Testis (tissue), 3 donors: Measurements from ENCODE around the gene GPC1. TPM values are rescaled to one million over a fixed set of nuclear protein-coding genes. Genes with fewer than 3 reads are reported as not detected.

Experiments used
- DNase-seq: peaks from one replicate; pipeline ENCODE4 v3.0.0-alpha.2; 2019
- H3K27ac ChIP-seq, 2 donors: fragments of 200-600 bp; sonication (generic); one replicate each; pipeline ENCODE4 v1.5.1; 2019
- H3K27me3 ChIP-seq: fragments of 200-600 bp; sonication (generic); one replicate; pipeline ENCODE4 v1.5.1; 2019
- H3K36me3 ChIP-seq: fragments of 200-600 bp; sonication (generic); one replicate; pipeline ENCODE4 v1.5.1; 2017; ENCODE audit warnings: low read depth; ENCODE audit errors: missing control alignments
- H3K4me1 ChIP-seq: fragments of 200-600 bp; sonication (generic); one replicate; pipeline ENCODE4 v1.5.1; 2019
- H3K4me3 ChIP-seq, 2 donors: fragments of 200-600 bp; sonication (generic); one replicate each; pipeline ENCODE4 v1.5.1; 2017 to 2019
- H3K9me3 ChIP-seq: fragments of 200-600 bp; sonication (generic); one replicate; pipeline ENCODE4 v1.5.1; 2017
- CTCF ChIP-seq, 3 experiments: fragments of 450-650 bp in 2 of 3; fragments of 200-600 bp in 1 of 3; sonication (generic) in 1 of 3; IDR thresholded peaks; one replicate each; pipeline ENCODE4 v1.5.1; 2016 to 2019; ENCODE audit warnings: antibody characterized with exemption in 3 of 3, mild to moderate bottlenecking in 2 of 3, moderate library complexity in 1 of 3
- POLR2A ChIP-seq: fragments of 450-650 bp; IDR thresholded peaks from one replicate; pipeline ENCODE4 v1.6.1; 2017; ENCODE audit warnings: antibody characterized with exemption, mild to moderate bottlenecking, moderate library complexity
- WGBS, 2 donors: methylation state at CpG; one replicate each; pipeline ENCODE4 v1.1.5; 2018; 5-methylcytosine and 5-hydroxymethylcytosine counted together
- intact Hi-C: fragments of 100-400 bp; cut with DNase I; formaldehyde crosslinking; loops from one replicate; pipeline ENCODE4 v1.15.1; 2023; ENCODE audit warnings: low total_unique reads
- polyA plus RNA-seq: library from polyadenylated mRNA; stranded (reverse); fragments of 350-450 nt; fragmentation: Illumina TruSeq; extraction: RNeasy Lipid Tissue Mini Kit (QIAGEN cat#74804); gene quantifications from one replicate; pipeline ENCODE4 v1.2.3, GENCODE V29; 2014; ENCODE audit warnings: low read depth, low replicate concordance; ENCODE audit not compliant: insufficient read depth
- total RNA-seq, 2 donors: library from RNA; depleted of rRNA; stranded (reverse); fragments of >200 nt; gene quantifications; one replicate each; pipeline ENCODE4 v1.2.3, GENCODE V29; 2016

The GPC1 gene
- total and polyA plus RNA-seq, 3 donors from 2014 or later = 74.2 to 479 (median 244) TPM

GRCh38 chr2:240388471-240389301 lies 46.8 kb upstream of the GPC1 start:
- no peaks in the 10 kb centered on the region for H3K27me3 ChIP-seq
- intact Hi-C loops = no loop called here
- no peak overlapping the region for H3K4me3 ChIP-seq
- no peaks in the 10 kb centered on the region for H3K36me3 ChIP-seq
- DNase-seq = no peak
- H3K9me3 ChIP-seq = no peaks in the 10 kb centered on the region
- TF ChIP-seq POLR2A (no peak), CTCF (IDR thresholded peaks at IDR 0.05) (no peak)
- H3K4me1 ChIP-seq = no peaks in the 10 kb centered on the region
- 94 to 97% methylated on average over 16 to 20 of the region's 21 CpGs for WGBS, 2 donors
- H3K27ac ChIP-seq = no peak overlapping the region

- Histone ChIP-seq H3K27ac (no peak overlapping the region), H3K4me1 (no peaks in the 10 kb centered on the region), H3K36me3 (no peaks in the 10 kb centered on the region), H3K9me3 (no peaks in the 10 kb centered on the region), H3K4me3 (no peak overlapping the region), H3K27me3 (no peaks in the 10 kb centered on the region)
- intact Hi-C loops = no loop called here
- no peak for DNase-seq
- 78 to 89% methylated on average over 4 to 6 of the region's 6 CpGs for WGBS, 2 donors
- TF ChIP-seq CTCF (IDR thresholded peaks at IDR 0.05) (no peak), POLR2A (no peak)
Measured at GRCh38 chr2:240389302-240389805, 46.1 kb upstream of the GPC1 start.

- intact Hi-C loops = loop anchor here (5.0 kb wide), 1 partner anchor 428 kb away; no protein-coding TSS in a partner anchor
- H3K4me3 ChIP-seq = no peak overlapping the region
- H3K4me1 ChIP-seq = no peaks in the 10 kb centered on the region
- 87 to 88% methylated on average over 4 to 28 of the region's 28 CpGs for WGBS, 2 donors
- no peak for DNase-seq
- no peak for TF ChIP-seq CTCF (IDR thresholded peaks at IDR 0.05)
- no peak for TF ChIP-seq POLR2A
- no peak overlapping the region for H3K27ac ChIP-seq
- no peaks in the 10 kb centered on the region for H3K27me3 ChIP-seq
- no peaks in the 10 kb centered on the region for H3K36me3 ChIP-seq
- no peaks in the 10 kb centered on the region for H3K9me3 ChIP-seq
Measured at GRCh38 chr2:240390091-240391073, 45.1 kb upstream of the GPC1 start.

- Histone ChIP-seq H3K9me3 (no peaks in the 10 kb centered on the region), H3K4me1 (no peaks in the 10 kb centered on the region), H3K4me3 (no peak overlapping the region), H3K27me3 (no peaks in the 10 kb centered on the region), H3K27ac (no peak overlapping the region), H3K36me3 (no peaks in the 10 kb centered on the region)
- TF ChIP-seq POLR2A (no peak), CTCF (IDR thresholded peaks at IDR 0.05) (no peak)
- WGBS, 2 donors = 87 to 93% methylated on average over 15 to 23 of the region's 25 CpGs
- no peak for DNase-seq
- intact Hi-C loops = loop anchor here (5.0 kb wide), 1 partner anchor 429 kb away; no protein-coding TSS in a partner anchor
Measured at GRCh38 chr2:240391111-240392051, 44.1 kb upstream of the GPC1 start.
